Epithelial cell of esophagus (primary cell): Measurements from ENCODE around the gene FARP2.
A peak's percentile ranks its signal among the peaks of the same experiment; 100 is the strongest.
"Not testable (repeated sequence)": the region's sequence is repeated elsewhere in the genome, so short reads cannot be mapped to it uniquely, and the experiment has no call there.

Source experiments
- DNase-seq: peaks from one replicate; pipeline ENCODE4 v3.0.0; 2010; ENCODE audit warnings: low read depth
- H3K4me3 ChIP-seq: 2 replicates; pipeline ENCODE4 v1.5.1; 2011; ENCODE audit warnings: mild to moderate bottlenecking, low read length, control low read depth
- TF ChIP-seq, protein P1 (sequence below): IDR thresholded peaks from 2 replicates; pipeline ENCODE4 v1.5.1; 2011; ENCODE audit warnings: low read depth, mild to moderate bottlenecking, low read length, control low read depth, inconsistent platforms; ENCODE audit not compliant: insufficient read depth; ENCODE audit errors: missing control alignments

The FARP2 gene

DNA sequence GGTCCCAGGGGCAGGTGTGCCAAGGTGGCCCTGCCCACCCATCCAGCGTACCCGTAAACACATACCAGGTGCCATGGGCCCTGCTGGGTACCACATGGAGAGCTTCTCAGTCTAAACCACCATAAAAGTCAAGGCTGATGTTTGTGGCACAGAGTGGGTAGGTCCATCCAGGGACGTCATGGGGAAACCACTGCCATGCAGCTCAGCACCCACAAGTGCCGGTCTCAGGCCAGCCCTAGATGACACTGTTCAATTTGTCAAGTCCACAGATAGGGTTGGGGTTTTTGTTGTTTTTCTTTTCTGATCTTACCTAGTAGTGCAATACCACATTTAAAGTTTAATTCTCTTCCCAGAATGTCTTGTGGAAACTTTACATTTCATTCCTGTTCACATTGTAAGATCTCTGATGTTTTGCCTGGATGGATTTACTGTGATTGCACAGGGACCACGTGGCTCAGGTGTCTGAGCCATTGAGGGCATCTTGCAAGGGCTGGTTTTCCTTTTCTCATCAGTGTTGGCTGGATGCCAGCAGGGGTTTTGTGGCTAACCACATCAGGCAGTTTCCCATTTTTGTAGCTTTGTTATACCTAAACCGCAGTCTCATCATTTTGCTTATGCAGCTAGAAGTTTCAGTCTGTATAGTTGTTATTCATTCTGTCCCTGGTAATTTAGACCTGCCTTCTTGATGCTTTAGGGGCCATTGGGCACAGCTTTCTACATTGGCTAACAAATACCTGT is 87.6 kb downstream of the FARP2 start:
- DNase-seq, result peak; percentile 84
- H3K4me3 ChIP-seq, result no peak overlapping the region
- TF ChIP-seq, protein P1, sequence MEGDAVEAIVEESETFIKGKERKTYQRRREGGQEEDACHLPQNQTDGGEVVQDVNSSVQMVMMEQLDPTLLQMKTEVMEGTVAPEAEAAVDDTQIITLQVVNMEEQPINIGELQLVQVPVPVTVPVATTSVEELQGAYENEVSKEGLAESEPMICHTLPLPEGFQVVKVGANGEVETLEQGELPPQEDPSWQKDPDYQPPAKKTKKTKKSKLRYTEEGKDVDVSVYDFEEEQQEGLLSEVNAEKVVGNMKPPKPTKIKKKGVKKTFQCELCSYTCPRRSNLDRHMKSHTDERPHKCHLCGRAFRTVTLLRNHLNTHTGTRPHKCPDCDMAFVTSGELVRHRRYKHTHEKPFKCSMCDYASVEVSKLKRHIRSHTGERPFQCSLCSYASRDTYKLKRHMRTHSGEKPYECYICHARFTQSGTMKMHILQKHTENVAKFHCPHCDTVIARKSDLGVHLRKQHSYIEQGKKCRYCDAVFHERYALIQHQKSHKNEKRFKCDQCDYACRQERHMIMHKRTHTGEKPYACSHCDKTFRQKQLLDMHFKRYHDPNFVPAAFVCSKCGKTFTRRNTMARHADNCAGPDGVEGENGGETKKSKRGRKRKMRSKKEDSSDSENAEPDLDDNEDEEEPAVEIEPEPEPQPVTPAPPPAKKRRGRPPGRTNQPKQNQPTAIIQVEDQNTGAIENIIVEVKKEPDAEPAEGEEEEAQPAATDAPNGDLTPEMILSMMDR, result no peak

DNA sequence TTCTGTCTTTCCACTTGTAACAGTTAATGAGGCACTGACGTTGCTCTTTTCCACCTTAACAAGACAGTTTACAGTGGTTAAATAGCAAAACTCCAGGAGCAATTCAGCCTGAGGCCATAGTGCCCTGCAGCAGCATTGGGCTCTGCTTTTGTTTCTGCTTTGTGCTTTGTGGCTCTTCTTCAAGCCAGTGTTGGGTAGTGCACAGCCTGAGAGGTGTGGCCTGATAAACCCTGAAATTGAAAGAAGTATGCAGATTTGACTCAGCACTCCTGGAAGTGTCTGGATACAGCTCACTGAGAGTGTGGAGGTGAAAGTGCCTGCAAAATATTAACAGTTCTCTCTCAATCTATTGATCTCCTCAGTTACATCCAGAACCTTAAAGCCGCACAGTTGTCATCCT is 89.3 kb downstream of the FARP2 start:
- TF ChIP-seq, protein P1, result no peak
- DNase-seq, result no peak
- H3K4me3 ChIP-seq, result no peak overlapping the region

DNA sequence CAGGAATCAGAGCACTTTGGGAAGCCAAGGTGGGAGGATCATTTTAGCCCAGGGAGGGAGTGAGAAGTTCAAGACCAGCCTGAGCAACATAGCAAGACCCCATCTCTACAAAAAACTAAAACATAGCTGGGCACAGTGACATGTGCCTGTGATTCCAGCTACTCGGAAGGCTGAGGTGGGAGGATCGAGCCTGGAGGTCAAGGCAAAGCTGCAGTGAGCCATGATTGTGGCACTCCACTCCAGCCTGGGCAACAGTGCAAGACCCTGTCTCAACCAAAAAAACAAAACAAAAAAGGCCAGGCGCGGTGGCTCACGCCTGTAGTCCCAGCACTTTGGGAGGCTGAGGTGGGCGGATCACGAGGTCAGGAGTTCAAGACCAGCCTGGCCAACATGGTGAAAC is 94.0 kb downstream of the FARP2 start:
- H3K4me3 ChIP-seq, DNase-seq: not testable (repeated sequence)

DNA sequence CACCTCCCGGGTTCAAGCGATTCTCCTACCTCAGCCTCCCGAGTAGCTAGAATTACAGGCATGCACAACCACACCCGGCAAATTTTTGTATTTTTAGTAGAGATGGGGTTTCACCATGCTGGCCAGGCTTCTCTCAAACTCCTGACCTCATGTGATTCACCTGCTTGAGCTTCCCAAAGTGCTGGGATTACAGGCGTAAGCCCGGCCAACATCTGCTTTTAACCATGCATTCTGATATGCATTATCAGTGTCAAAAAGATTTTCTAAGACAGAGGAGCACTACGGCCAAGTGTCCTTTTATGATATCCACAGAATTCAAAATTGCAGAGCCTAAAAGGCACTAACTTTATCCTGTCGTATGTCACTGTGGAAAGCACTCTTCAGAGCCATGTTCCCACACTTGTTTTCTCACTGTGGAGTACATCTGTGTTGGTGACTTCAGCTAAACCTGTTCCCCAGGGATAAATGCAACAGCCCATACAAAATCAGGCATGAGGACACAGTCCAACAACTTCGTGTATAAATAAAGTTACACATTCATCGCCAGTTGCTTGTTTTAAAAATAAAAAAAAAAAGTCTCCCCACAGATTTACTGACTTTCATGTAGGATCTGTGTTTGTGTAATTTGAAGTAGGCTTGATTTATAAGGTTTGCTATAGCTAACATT is 95.9 kb downstream of the FARP2 start:
- TF ChIP-seq, protein P1, result no peak
- H3K4me3 ChIP-seq, result no peak overlapping the region
- DNase-seq, result no peak

DNA sequence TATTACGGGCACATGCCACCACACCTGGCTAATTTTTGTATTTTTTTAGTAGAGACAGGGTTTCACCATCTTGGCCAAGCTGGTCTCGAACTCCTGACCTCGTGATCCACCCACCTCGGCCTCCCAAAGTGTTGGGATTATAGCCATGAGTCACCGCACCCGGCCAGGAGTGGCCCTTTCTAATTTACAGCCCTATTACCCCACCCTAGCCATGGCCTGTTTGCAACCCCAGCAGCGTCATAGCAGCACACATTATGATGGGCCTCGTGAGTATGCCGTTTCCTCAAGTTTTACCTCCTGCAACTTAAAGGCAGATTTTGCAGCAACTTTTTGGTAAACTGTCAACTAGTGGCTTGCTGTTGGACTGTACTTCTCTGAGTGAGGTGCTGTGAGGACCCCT is 97.8 kb downstream of the FARP2 start:
- not testable (repeated sequence) for DNase-seq, H3K4me3 ChIP-seq

DNA sequence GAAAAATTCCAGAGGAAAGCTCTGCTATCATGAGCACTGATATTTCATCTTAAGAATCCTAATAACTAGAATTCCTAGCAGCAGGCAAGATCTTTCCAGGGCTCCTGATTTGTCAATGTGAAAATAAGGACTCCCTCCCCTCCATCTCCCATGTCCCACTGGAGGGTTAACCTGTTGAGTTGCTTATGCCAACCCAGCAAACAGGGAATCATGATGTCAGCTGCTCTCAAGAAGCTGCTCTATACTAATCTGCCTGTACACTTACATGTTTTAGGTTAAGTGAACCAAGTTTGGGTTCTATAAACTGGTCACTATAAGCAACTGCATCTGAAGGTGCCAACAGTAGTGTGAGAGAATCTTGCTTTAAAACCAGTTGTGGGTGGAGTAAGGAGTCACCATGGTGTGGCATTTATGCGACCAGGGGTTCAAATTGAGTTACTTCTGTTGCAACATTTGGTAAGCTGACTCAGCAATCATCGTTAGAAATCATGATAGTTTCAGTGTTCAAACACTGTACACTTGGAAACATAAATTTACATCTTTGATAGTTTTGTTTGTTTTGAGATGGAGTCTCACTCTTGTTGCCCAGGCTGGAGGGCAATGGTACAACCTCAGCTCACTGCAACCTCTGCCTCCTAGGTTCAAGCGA is 98.9 kb downstream of the FARP2 start:
- H3K4me3 ChIP-seq, result no peak overlapping the region
- TF ChIP-seq, protein P1, result no peak
- DNase-seq, result peak; percentile 29

DNA sequence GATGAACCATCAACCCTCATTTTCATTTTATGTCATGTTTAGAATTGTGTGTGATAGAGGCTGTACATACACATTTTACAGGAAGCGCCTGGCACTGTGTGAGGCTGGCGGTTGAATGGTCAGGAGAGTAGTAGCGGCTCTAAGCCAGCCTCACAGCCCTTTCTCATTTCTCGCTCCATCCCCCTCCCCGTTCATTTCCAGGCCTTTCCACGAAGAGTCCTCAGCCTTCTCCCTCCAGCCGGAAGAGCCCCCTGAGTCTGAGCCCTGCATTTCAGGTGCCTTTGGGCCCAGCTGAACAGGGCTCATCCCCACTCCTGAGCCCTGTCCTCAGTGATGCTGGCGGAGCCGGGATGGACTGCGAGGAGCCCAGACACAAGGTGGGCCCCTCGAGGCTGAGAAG is 100.5 kb downstream of the FARP2 start:
- no peak overlapping the region for H3K4me3 ChIP-seq
- TF ChIP-seq, protein P1, result no peak
- no peak for DNase-seq

DNA sequence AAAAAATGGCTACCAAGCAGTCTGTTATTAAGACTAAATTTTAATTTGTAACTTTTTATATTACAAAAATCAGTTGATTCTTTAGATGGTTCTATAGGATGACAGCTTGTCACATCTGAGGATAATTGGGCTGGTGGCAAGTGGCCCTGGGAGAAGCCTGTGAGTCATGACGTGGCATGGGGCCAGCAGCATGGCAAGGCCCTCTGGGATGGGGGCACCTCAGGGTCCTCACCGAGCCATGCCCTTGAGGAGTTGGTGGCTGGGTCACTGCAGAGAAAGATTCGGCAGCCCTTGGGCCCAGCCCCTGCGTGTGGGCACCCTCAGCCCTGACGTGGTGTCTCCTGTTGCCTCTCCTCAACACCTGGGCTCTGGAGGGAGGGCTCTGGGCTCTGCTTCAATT is 102.6 kb downstream of the FARP2 start:
- no peak for DNase-seq
- TF ChIP-seq, protein P1, result no peak
- H3K4me3 ChIP-seq, result no peak overlapping the region
